Measurements from ENCODE around the gene ARL6IP5.

- TF ChIP-seq POLR2A (IDR thresholded peaks at IDR 0.05), result no peak
- TF ChIP-seq, protein P1, sequence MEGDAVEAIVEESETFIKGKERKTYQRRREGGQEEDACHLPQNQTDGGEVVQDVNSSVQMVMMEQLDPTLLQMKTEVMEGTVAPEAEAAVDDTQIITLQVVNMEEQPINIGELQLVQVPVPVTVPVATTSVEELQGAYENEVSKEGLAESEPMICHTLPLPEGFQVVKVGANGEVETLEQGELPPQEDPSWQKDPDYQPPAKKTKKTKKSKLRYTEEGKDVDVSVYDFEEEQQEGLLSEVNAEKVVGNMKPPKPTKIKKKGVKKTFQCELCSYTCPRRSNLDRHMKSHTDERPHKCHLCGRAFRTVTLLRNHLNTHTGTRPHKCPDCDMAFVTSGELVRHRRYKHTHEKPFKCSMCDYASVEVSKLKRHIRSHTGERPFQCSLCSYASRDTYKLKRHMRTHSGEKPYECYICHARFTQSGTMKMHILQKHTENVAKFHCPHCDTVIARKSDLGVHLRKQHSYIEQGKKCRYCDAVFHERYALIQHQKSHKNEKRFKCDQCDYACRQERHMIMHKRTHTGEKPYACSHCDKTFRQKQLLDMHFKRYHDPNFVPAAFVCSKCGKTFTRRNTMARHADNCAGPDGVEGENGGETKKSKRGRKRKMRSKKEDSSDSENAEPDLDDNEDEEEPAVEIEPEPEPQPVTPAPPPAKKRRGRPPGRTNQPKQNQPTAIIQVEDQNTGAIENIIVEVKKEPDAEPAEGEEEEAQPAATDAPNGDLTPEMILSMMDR (IDR thresholded peaks at IDR 0.05), result no peak
These were observed 46.0 kb downstream of the ARL6IP5 start for GRCh38 chr3:69130689-69131088.

Data from thyroid gland (tissue), 4 donors.